GM12878 (cell line): ENCODE results near the gene PTK6. TPM values are rescaled to one million over a fixed set of nuclear protein-coding genes. Genes with fewer than 3 reads are reported as not detected.
"Not testable (repeated sequence)": the region's sequence is repeated elsewhere in the genome, so short reads cannot be mapped to it uniquely, and the experiment has no call there.

Experiments used
- ATAC-seq: fragments of 200-7000 bp; cut with Tn5 transposase; 3 replicates; pipeline ENCODE4 v1.9.1; 2020; ENCODE audit warnings: mild to moderate bottlenecking, moderate library complexity
- BruUV-seq: library from RNA; stranded (reverse); fragments of 400-500 nt; replicated peaks from 2 replicates; lab custom pipeline; 2021; lab: Mats Ljungman, UMichigan
- CTCF ChIA-PET: fragments of 300-600 bp; sonication (Branson Sonifier 250); formaldehyde crosslinking; extraction: SDS; loops from one replicate; lab custom pipeline; 2021; ENCODE audit warnings: inconsistent platforms; lab: Yijun Ruan, JAX
- POLR2A ChIA-PET: fragments of 350-600 bp; formaldehyde crosslinking; extraction: SDS; loops from one replicate; lab custom pipeline; 2021; ENCODE audit warnings: inconsistent platforms; lab: Charles Lee
- RAD21 ChIA-PET: fragments of 300-600 bp; sonication (Branson Sonifier 250); formaldehyde crosslinking; loops from one replicate; lab custom pipeline; 2023; ENCODE audit warnings: antibody characterized with exemption; ENCODE audit not compliant: unreplicated experiment; lab: Charles Lee
- SMC1A ChIA-PET: fragments of 300-600 bp; sonication (Branson Sonifier 250); formaldehyde crosslinking; loops from one replicate; lab custom pipeline; 2023; ENCODE audit not compliant: unreplicated experiment, uncharacterized antibody; lab: Charles Lee
- DNase-seq: peaks from one replicate; pipeline ENCODE4 v3.0.0-alpha.2; 2011; ENCODE audit warnings: low read depth, low spot score
- FAIRE-seq: peaks from 3 replicates; lab custom pipeline; 2011; peaks lifted over from hg19 to GRCh38; lab: Jason Lieb, UNC
- H2AFZ ChIP-seq: 2 replicates; pipeline ENCODE4 v1.6.0; 2011; ENCODE audit warnings: low read depth, low read length, control low read depth; ENCODE audit not compliant: control insufficient read depth
- H3K27ac ChIP-seq: 2 replicates; pipeline ENCODE4 v1.5.1; 2011; ENCODE audit warnings: control low read depth; ENCODE audit not compliant: control insufficient read depth, insufficient read depth
- H3K27me3 ChIP-seq, 2 experiments: replicated peaks in 1 of 2; 2 replicates each; pipeline versions ENCODE4 v1.6.0 to v1.6.1; 2011; ENCODE audit warnings: low read length in 1 of 2; ENCODE audit not compliant: control insufficient read depth in 2 of 2, insufficient read depth in 2 of 2
- H3K36me3 ChIP-seq, 2 experiments: 2 replicates each; pipeline ENCODE4 v1.5.1; 2011; ENCODE audit warnings: low read length in 1 of 2; ENCODE audit not compliant: control insufficient read depth in 2 of 2, insufficient read depth in 2 of 2
- H3K4me1 ChIP-seq: 2 replicates; pipeline ENCODE4 v1.6.1; 2011; ENCODE audit warnings: mild to moderate bottlenecking, low read length, moderate library complexity, mixed read lengths; ENCODE audit not compliant: control insufficient read depth, insufficient read depth
- H3K4me2 ChIP-seq: 2 replicates; pipeline ENCODE4 v1.6.0; 2011; ENCODE audit warnings: control low read depth; ENCODE audit not compliant: control insufficient read depth, insufficient read depth
- H3K4me3 ChIP-seq: fragments of 200-600 bp; sonication (generic); 2 replicates; pipeline ENCODE4 v1.5.1; 2016
- H3K79me2 ChIP-seq: 2 replicates; pipeline ENCODE4 v1.6.0; 2011; ENCODE audit warnings: low read length; ENCODE audit not compliant: control insufficient read depth, insufficient read depth
- H3K9ac ChIP-seq: 2 replicates; pipeline ENCODE4 v1.8.0; 2011; ENCODE audit warnings: low read length, control low read depth, mixed read lengths; ENCODE audit not compliant: control insufficient read depth, insufficient read depth
- H3K9me3 ChIP-seq: replicated peaks from 3 replicates; pipeline ENCODE4 v1.5.1; 2011; ENCODE audit warnings: mild to moderate bottlenecking, low read length; ENCODE audit not compliant: control insufficient read depth, insufficient read depth
- H4K20me1 ChIP-seq: 2 replicates; pipeline ENCODE4 v1.6.0; 2011; ENCODE audit not compliant: control insufficient read depth, insufficient read depth
- BHLHE40 ChIP-seq, 2 experiments: fragments of 450-650 bp in 1 of 2; IDR thresholded peaks; 2 replicates each; pipeline ENCODE4 v1.6.1; 2011 to 2017; ENCODE audit warnings: low read depth in 2 of 2, borderline replicate concordance in 1 of 2, improper control_type of control experiment in 1 of 2, low read length in 1 of 2, mild to moderate bottlenecking in 1 of 2
- BRCA1 ChIP-seq: IDR thresholded peaks from 2 replicates; pipeline ENCODE4 v1.6.1; 2011; ENCODE audit warnings: low read depth, low read length, improper control_type of control experiment
- IRF4 ChIP-seq: IDR thresholded peaks from 2 replicates; pipeline ENCODE4 v1.6.1; 2011; ENCODE audit warnings: low read depth, low read length
- JUNB ChIP-seq: IDR thresholded peaks from 2 replicates; pipeline ENCODE4 v1.6.1; 2016; ENCODE audit warnings: antibody characterized with exemption, mild to moderate bottlenecking
- POU2F2 ChIP-seq: IDR thresholded peaks from 3 replicates; pipeline ENCODE4 v1.6.1; 2011; ENCODE audit warnings: low read depth, mild to moderate bottlenecking, low read length, borderline replicate concordance
- RFX5 ChIP-seq: IDR thresholded peaks from 2 replicates; pipeline ENCODE4 v1.6.1; 2011; ENCODE audit warnings: low read depth, low read length, improper control_type of control experiment
- YBX1 ChIP-seq: fragments of 450-650 bp; IDR thresholded peaks from 2 replicates; pipeline ENCODE4 v1.6.1; 2016; ENCODE audit warnings: antibody characterized with exemption
- WGBS: methylation state at CpG from one replicate; pipeline ENCODE4 v1.1.6; 2016; ENCODE audit warnings: low lambda C conversion rate; ENCODE audit not compliant: insufficient replicate concordance, insufficient coverage; ENCODE audit errors: missing lambda C conversion rate; 5-methylcytosine and 5-hydroxymethylcytosine counted together
- in situ Hi-C: fragments of 300-500 bp; cut with MboI; formaldehyde crosslinking; loops from 9 replicates; pipeline ENCODE4 v1.14.3; 2018; ENCODE audit warnings: mixed read lengths
- intact Hi-C: fragments of 100-400 bp; cut with micrococcal nuclease; formaldehyde crosslinking; loops from one replicate; pipeline ENCODE4 v1.14.2; 2022; ENCODE audit not compliant: unreplicated experiment
- polyA plus RNA-seq, 11 experiments: library from polyadenylated mRNA; depleted of rRNA in 4 of 11; unstranded in 6 of 11; stranded (reverse) in 5 of 11; fragments of >200 nt; fragmentation: Nextera tagmentation in 4 of 11; fragmentation: Illumina TruSeq in 1 of 11; extraction: Ambion mirVana in 4 of 11; extraction: Trizol in 1 of 11; gene quantifications; 1 replicate in 1 of 11; 2 replicates in 10 of 11; pipeline versions ENCODE4 v1.2.1 to v1.2.3, GENCODE V29; 2011 to 2016; ENCODE audit warnings: inconsistent platforms in 2 of 11, missing spikeins in 2 of 11, low read depth in 1 of 11
- total RNA-seq, 4 experiments: library from RNA; depleted of rRNA in 3 of 4; stranded (reverse); fragments of >200 nt in 3 of 4; fragmentation: Illumina TruSeq in 1 of 4; extraction: Trizol in 1 of 4; gene quantifications; 2 replicates each; pipeline versions ENCODE4 v1.2.1 to v1.2.3, GENCODE V29; 2013 to 2021
- TF ChIP-seq, protein P1 (sequence below): fragments of 450-650 bp; conservative IDR thresholded peaks from 2 replicates; pipeline ENCODE4 v1.6.1; 2017; ENCODE audit warnings: mild to moderate bottlenecking, moderate library complexity
- TF ChIP-seq, protein P2 (sequence below): IDR thresholded peaks from 2 replicates; pipeline ENCODE4 v1.6.1; 2011; ENCODE audit warnings: borderline replicate concordance, low read depth, mild to moderate bottlenecking, moderate library complexity, mixed read lengths, low read length; ENCODE audit not compliant: insufficient read depth; ENCODE audit errors: extremely low read length
- TF ChIP-seq, protein P3 (sequence below): fragments of 450-650 bp; IDR thresholded peaks from 2 replicates; pipeline ENCODE4 v1.6.1; 2017; ENCODE audit warnings: mild to moderate bottlenecking

The PTK6 gene
- total and polyA plus RNA-seq, 10 of the 15 experiments (the other 5 are each of a cell fraction or from before 2014, with no cell fraction given): 0.02 to 0.21 (median 0.09) TPM; not detected in 3

DNA sequence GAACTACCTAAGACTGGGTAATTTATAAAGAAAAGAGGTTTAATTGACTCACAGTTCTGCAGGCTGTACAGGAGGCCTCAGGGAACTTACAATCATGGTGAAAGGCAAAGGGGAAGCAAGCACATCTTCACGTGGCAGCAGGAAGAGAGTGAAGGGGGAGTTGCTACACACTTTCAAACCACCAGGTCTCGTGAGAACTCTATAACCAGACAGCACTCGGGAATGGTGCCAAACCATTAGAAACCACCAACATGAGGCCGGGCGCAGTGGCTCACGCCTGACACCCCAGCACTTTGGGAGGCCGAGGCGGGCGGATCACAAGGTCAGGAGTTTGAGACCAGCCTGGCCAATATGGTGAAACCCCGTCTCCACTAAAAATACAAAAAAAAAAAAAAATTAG, 22.7 kb downstream of the PTK6 start:
- H3K9ac ChIP-seq, H3K27me3 ChIP-seq, POLR2A ChIA-PET, DNase-seq, intact Hi-C loops, CTCF ChIA-PET: not testable (repeated sequence)
- TF ChIP-seq BHLHE40 (IDR thresholded peaks at IDR 0.05; ENCODE audit: borderline replicate concordance in 1 of 2, low read depth in 2 of 2, low read length in 1 of 2): peak in 1 of 2 experiments; percentile 63; a peak in 2 of 4 replicates
- TF ChIP-seq, all 136 proteins: peak for 1; not testable (repeated sequence) for 135
- H3K4me2 ChIP-seq, SMC1A ChIA-PET, H3K79me2 ChIP-seq, H3K36me3 ChIP-seq, BruUV-seq, H2AFZ ChIP-seq, FAIRE-seq, ATAC-seq, in situ Hi-C loops, H4K20me1 ChIP-seq, H3K27ac ChIP-seq, H3K4me3 ChIP-seq, H3K9me3 ChIP-seq, RAD21 ChIA-PET, H3K4me1 ChIP-seq: not testable (repeated sequence)
- 36% methylated on average over 9 of the region's 10 CpGs for WGBS

DNA sequence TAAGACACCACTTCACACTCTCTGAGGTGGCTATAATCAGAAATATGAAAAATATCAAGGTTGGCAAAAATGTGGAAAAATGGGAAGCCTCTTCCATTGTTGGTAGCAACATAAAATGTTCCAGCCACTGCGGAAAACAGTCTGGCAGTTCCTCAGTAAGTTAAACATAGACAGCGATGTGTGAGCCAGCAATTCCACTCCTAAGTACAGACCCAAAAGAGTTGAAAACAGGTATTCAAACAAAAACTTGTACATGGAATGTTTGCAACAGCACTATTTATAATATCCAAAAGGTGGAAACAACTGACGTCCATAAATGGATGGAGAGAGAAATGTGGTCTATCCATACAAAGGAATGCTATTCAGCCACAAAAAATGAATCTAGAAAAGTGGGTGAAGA, 24.0 kb downstream of the PTK6 start:
- no peak for ATAC-seq
- Histone ChIP-seq H3K4me1 (no peaks in the 10 kb centered on the region), H3K9me3 (peaks cover 2% of the 10 kb centered on the region; the same call in 1 of the 3 replicates), H2AFZ (no peak overlapping the region), H4K20me1 (no peaks in the 10 kb centered on the region), H3K4me2 (no peak overlapping the region), H3K9ac (no peak overlapping the region), H3K27ac (no peak overlapping the region), H3K79me2 (no peaks in the 10 kb centered on the region), H3K36me3 (no peaks in the 10 kb centered on the region), H3K27me3 (no peaks in the 10 kb centered on the region; a peak in 1 of 4 replicates), H3K4me3 (no peak overlapping the region)
- no TSS peak for BruUV-seq
- DNase-seq: no peak
- intact Hi-C loops: no loop called here
- ChIA-PET SMC1A (no interaction called here), POLR2A (no interaction called here), CTCF (no interaction called here), RAD21 (no interaction called here)
- 92% methylated on average over 3 of the region's 3 CpGs for WGBS
- no peak for FAIRE-seq
- in situ Hi-C loops: no loop called here
- TF ChIP-seq, protein P1, sequence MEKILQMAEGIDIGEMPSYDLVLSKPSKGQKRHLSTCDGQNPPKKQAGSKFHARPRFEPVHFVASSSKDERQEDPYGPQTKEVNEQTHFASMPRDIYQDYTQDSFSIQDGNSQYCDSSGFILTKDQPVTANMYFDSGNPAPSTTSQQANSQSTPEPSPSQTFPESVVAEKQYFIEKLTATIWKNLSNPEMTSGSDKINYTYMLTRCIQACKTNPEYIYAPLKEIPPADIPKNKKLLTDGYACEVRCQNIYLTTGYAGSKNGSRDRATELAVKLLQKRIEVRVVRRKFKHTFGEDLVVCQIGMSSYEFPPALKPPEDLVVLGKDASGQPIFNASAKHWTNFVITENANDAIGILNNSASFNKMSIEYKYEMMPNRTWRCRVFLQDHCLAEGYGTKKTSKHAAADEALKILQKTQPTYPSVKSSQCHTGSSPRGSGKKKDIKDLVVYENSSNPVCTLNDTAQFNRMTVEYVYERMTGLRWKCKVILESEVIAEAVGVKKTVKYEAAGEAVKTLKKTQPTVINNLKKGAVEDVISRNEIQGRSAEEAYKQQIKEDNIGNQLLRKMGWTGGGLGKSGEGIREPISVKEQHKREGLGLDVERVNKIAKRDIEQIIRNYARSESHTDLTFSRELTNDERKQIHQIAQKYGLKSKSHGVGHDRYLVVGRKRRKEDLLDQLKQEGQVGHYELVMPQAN: no peak
- TF ChIP-seq, protein P2, sequence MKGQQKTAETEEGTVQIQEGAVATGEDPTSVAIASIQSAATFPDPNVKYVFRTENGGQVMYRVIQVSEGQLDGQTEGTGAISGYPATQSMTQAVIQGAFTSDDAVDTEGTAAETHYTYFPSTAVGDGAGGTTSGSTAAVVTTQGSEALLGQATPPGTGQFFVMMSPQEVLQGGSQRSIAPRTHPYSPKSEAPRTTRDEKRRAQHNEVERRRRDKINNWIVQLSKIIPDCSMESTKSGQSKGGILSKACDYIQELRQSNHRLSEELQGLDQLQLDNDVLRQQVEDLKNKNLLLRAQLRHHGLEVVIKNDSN: no peak
- TF ChIP-seq POU2F2 (no peak), BRCA1 (no peak), IRF4 (no peak), JUNB (no peak), RFX5 (no peak), YBX1 (no peak)
- TF ChIP-seq, protein P3, sequence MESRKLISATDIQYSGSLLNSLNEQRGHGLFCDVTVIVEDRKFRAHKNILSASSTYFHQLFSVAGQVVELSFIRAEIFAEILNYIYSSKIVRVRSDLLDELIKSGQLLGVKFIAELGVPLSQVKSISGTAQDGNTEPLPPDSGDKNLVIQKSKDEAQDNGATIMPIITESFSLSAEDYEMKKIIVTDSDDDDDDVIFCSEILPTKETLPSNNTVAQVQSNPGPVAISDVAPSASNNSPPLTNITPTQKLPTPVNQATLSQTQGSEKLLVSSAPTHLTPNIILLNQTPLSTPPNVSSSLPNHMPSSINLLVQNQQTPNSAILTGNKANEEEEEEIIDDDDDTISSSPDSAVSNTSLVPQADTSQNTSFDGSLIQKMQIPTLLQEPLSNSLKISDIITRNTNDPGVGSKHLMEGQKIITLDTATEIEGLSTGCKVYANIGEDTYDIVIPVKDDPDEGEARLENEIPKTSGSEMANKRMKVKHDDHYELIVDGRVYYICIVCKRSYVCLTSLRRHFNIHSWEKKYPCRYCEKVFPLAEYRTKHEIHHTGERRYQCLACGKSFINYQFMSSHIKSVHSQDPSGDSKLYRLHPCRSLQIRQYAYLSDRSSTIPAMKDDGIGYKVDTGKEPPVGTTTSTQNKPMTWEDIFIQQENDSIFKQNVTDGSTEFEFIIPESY: no peak
